Peyer's patch (tissue), 4 donors: ENCODE data around the gene EPG5. TPM values are rescaled to one million over a fixed set of nuclear protein-coding genes. Genes with fewer than 3 reads are reported as not detected.

Source experiments
- DNase-seq, 3 donors: peaks; one replicate each; pipeline ENCODE4 v3.0.0-alpha.2; 2017 to 2019
- H3K27ac ChIP-seq, 4 donors: fragments of 200-600 bp; sonication (generic); one replicate each; pipeline ENCODE4 v1.5.1; 2016 to 2019
- H3K27me3 ChIP-seq, 2 donors: fragments of 200-600 bp; sonication (generic); one replicate each; pipeline ENCODE4 v1.5.1; 2019
- H3K36me3 ChIP-seq, 3 donors: fragments of 200-600 bp; sonication (generic); one replicate each; pipeline ENCODE4 v1.5.1; 2016 to 2019
- H3K4me1 ChIP-seq, 4 donors: fragments of 200-600 bp; sonication (generic); one replicate each; pipeline ENCODE4 v1.5.1; 2016 to 2019
- H3K4me3 ChIP-seq, 4 donors: fragments of 200-600 bp; sonication (generic); 1 replicate in 3 of 4; 2 replicates in 1 of 4; pipeline ENCODE4 v1.5.1; 2016 to 2019; ENCODE audit warnings: mild to moderate bottlenecking in 1 of 4
- H3K9me3 ChIP-seq, 4 donors: fragments of 200-600 bp; sonication (generic); one replicate each; pipeline ENCODE4 v1.5.1; 2016 to 2019; ENCODE audit warnings: mild to moderate bottlenecking in 1 of 4
- POLR2A ChIP-seq, 2 donors: fragments of 450-650 bp; IDR thresholded peaks; one replicate each; pipeline ENCODE4 v1.5.1; 2017; ENCODE audit warnings: antibody characterized with exemption in 2 of 2, mild to moderate bottlenecking in 2 of 2, moderate library complexity in 2 of 2
- total RNA-seq, 4 donors: library from RNA; depleted of rRNA; stranded (reverse); fragments of >200 nt; gene quantifications; one replicate each; pipeline ENCODE4 v1.1.0, GENCODE V29; 2016
- TF ChIP-seq, protein P1 (sequence below), 6 experiments: fragments of 450-650 bp in 4 of 6; fragments of 200-600 bp in 2 of 6; sonication (generic) in 1 of 6; IDR thresholded peaks; one replicate each; pipeline ENCODE4 v1.5.1; 2017 to 2019; ENCODE audit warnings: antibody characterized with exemption in 6 of 6, mild to moderate bottlenecking in 3 of 6, moderate library complexity in 1 of 6

The EPG5 gene
- total RNA-seq, 4 donors from 2014 or later, result 27.7 to 61.1 (median 33.3) TPM

DNA sequence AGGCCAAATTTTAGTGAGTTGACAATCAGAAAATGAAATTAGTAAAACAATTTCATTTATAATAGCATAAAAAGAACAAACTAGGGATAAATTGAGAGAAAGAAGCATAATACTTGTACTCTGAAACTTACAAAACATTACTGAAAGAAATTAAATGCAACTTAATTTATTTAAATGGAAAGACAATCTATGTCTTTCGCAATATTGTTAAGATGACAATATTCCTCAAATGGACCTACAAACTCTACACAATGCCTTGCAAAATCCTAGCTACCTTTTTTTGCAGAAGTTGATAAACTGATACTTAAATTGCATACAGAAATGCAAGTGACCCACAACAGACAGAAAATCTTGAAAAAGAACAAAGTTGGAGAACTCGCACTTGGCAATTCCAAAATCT is 9.1 kb downstream of the EPG5 start:
- no peak for TF ChIP-seq POLR2A (IDR thresholded peaks at IDR 0.05)
- no peaks in the 10 kb centered on the region for H3K4me1 ChIP-seq
- peaks cover 0 to 28% (median 0%) of the 10 kb centered on the region in 3 donors for H3K36me3 ChIP-seq
- no peak overlapping the region for H3K4me3 ChIP-seq
- no peaks in the 10 kb centered on the region for H3K9me3 ChIP-seq
- no peak for DNase-seq
- no peaks in the 10 kb centered on the region for H3K27me3 ChIP-seq
- no peak overlapping the region for H3K27ac ChIP-seq

DNA sequence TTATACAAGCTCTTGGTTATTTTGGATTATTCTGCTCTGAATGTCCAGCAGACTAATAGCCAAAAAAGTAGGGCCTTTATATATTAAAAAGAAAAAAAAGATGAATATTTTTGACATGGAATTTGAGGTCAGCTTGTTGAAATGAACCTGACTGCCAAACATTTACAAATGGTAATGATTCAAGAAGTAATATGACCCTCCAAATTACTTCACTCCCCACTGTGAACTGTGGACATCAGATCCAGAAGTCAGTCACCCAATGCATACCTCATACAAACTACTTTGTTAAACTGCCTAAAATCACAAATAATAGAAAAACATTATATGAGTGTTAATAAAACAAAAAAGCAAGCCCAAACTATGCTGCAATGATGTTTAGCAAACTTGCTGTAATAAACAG is 10.0 kb downstream of the EPG5 start:
- Histone ChIP-seq H3K4me1 (no peaks in the 10 kb centered on the region), H3K27ac (no peak overlapping the region), H3K9me3 (no peaks in the 10 kb centered on the region), H3K36me3 (peaks cover 0 to 37% (median 0%) of the 10 kb centered on the region in 3 donors), H3K4me3 (no peak overlapping the region), H3K27me3 (no peaks in the 10 kb centered on the region)
- no peak for DNase-seq
- TF ChIP-seq, protein P1, sequence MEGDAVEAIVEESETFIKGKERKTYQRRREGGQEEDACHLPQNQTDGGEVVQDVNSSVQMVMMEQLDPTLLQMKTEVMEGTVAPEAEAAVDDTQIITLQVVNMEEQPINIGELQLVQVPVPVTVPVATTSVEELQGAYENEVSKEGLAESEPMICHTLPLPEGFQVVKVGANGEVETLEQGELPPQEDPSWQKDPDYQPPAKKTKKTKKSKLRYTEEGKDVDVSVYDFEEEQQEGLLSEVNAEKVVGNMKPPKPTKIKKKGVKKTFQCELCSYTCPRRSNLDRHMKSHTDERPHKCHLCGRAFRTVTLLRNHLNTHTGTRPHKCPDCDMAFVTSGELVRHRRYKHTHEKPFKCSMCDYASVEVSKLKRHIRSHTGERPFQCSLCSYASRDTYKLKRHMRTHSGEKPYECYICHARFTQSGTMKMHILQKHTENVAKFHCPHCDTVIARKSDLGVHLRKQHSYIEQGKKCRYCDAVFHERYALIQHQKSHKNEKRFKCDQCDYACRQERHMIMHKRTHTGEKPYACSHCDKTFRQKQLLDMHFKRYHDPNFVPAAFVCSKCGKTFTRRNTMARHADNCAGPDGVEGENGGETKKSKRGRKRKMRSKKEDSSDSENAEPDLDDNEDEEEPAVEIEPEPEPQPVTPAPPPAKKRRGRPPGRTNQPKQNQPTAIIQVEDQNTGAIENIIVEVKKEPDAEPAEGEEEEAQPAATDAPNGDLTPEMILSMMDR (IDR thresholded peaks at IDR 0.05), result no peak
- TF ChIP-seq POLR2A (IDR thresholded peaks at IDR 0.05), result no peak

GRCh38 chr18:45954070-45954934 is 12.8 kb downstream of the EPG5 start:
- Histone ChIP-seq H3K36me3 (peaks cover 0 to 63% (median 0%) of the 10 kb centered on the region in 3 donors), H3K4me1 (no peaks in the 10 kb centered on the region)

GRCh38 chr18:45951016-45951714 is 16.0 kb downstream of the EPG5 start:
- Histone ChIP-seq H3K4me1 (no peaks in the 10 kb centered on the region), H3K4me3 (no peak overlapping the region), H3K9me3 (no peaks in the 10 kb centered on the region), H3K36me3 (peaks cover 0 to 94% (median 4%) of the 10 kb centered on the region in 3 donors), H3K27me3 (no peaks in the 10 kb centered on the region), H3K27ac (no peak overlapping the region)
- TF ChIP-seq POLR2A (IDR thresholded peaks at IDR 0.05), result no peak
- TF ChIP-seq, protein P1 (IDR thresholded peaks at IDR 0.05), result no peak
- DNase-seq, result no peak

More at GRCh38 chr18:45954070-45954934, 12.8 kb downstream of the EPG5 start:
- Histone ChIP-seq H3K4me3 (no peak overlapping the region), H3K27me3 (no peaks in the 10 kb centered on the region), H3K9me3 (no peaks in the 10 kb centered on the region), H3K27ac (no peak overlapping the region)
- DNase-seq, result no peak
- TF ChIP-seq, protein P1 (IDR thresholded peaks at IDR 0.05), result no peak
- no peak for TF ChIP-seq POLR2A (IDR thresholded peaks at IDR 0.05)

GRCh38 chr18:45945669-45946068 is 21.5 kb downstream of the EPG5 start:
- no peaks in the 10 kb centered on the region for H3K9me3 ChIP-seq
- H3K4me1 ChIP-seq, result no peaks in the 10 kb centered on the region
- peaks cover 3 to 99% (median 4%) of the 10 kb centered on the region in 3 donors for H3K36me3 ChIP-seq
- H3K27me3 ChIP-seq, result no peaks in the 10 kb centered on the region
- TF ChIP-seq POLR2A (IDR thresholded peaks at IDR 0.05), result no peak
- TF ChIP-seq, protein P1 (IDR thresholded peaks at IDR 0.05), result no peak
- no peak overlapping the region for H3K4me3 ChIP-seq
- no peak for DNase-seq
- no peak overlapping the region for H3K27ac ChIP-seq

DNA sequence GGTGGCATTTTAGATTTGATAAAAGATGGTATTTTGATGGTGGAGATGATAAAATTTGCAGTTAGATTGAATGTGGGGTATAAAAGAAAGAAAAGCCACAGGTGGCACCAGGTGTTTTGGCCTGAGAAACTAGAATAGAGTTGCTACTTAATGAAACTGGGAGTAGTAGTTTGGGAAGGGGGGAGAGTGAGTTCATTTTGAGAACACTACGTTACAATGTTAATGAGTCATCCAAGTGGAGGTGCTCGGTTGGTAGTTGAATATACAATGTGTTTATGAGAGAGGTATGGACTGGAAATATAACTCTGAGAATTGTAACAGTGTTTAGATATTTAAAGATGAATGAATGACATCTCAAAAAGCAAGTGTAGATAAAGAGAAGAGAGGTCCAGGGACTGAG is 26.4 kb downstream of the EPG5 start:
- Histone ChIP-seq H3K27me3 (no peaks in the 10 kb centered on the region), H3K36me3 (peaks cover 0 to 92% (median 3%) of the 10 kb centered on the region in 3 donors), H3K27ac (no peak overlapping the region), H3K4me3 (no peak overlapping the region), H3K9me3 (no peaks in the 10 kb centered on the region), H3K4me1 (no peaks in the 10 kb centered on the region)
- TF ChIP-seq POLR2A (IDR thresholded peaks at IDR 0.05), result no peak
- no peak for DNase-seq
